ENCODE results near the gene GDF9. TPM values are rescaled to one million over a fixed set of nuclear protein-coding genes. Genes with fewer than 3 reads are reported as not detected.

GDF9 gene
- total and polyA plus RNA-seq, 11 donors: 0.10 to 1.00 (median 0.42) TPM; not detected in 1

DNA sequence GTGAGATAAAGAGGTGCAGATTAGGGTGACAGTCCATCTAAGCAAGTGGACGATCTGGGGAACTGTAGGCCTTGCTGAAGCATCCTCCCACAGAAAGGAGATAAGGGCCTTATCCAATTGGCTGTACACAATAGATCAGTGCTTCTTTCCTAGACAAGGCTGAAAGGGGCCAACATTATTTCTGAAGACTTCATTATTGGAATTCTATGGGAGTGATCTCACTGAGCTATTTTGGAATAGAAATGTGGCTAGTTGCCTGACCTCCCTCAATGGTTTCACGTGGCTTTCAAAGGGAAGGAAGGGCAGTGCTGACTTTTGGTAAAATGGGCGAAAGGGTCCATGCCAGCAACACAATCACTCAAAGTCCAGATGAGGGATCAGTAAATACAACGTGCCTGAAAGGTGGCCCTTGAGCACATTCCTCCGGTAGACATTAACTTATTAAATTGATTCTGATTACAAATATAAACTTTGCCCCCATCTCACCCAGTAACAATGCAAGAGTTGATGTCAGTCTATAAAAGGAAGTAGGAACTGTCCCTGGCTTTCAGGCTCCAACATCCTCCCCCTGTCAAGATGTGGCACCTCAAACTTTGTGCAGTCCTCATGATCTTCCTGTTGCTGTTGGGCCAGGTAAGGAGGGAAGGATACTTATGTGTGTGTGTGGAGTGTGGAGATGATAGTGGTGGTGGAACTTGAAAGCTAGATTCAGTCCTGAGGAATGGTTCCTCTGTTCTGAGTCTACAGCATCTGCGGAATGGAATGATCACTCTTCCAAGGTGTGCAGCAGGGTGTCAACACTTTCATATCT lies 7.1 kb upstream of the GDF9 start, which contains the start of gene LEAP2:
Gene LEAP2, plus strand, starts transcription at position 550 of the 811 bp plus-strand sequence. Its CDS starts 27 bp downstream, at position 577.
- peaks cover 0 to 74% (median 59%) of the 10 kb centered on the region in 9 donors for H3K36me3 ChIP-seq
- WGBS, 4 donors: 47 to 55% (median 50%) methylated on average over 6 of the region's 6 CpGs
- peak within 1 kb of the TSS in 11 of 12 donors; percentile 1 to 87 (median 54) for H3K27ac ChIP-seq

GRCh38 chr5:132872788-132873118 lies 6.5 kb upstream of the GDF9 start:
- no peak overlapping the region for H3K4me3 ChIP-seq
- H3K4me1 ChIP-seq: peaks cover 0 to 57% (median 24%) of the 10 kb centered on the region in 12 donors
- intact Hi-C loops (cut with DNase I): no loop called here
- TF ChIP-seq POLR2A (IDR thresholded peaks at IDR 0.05): no peak
- TF ChIP-seq, protein P1, sequence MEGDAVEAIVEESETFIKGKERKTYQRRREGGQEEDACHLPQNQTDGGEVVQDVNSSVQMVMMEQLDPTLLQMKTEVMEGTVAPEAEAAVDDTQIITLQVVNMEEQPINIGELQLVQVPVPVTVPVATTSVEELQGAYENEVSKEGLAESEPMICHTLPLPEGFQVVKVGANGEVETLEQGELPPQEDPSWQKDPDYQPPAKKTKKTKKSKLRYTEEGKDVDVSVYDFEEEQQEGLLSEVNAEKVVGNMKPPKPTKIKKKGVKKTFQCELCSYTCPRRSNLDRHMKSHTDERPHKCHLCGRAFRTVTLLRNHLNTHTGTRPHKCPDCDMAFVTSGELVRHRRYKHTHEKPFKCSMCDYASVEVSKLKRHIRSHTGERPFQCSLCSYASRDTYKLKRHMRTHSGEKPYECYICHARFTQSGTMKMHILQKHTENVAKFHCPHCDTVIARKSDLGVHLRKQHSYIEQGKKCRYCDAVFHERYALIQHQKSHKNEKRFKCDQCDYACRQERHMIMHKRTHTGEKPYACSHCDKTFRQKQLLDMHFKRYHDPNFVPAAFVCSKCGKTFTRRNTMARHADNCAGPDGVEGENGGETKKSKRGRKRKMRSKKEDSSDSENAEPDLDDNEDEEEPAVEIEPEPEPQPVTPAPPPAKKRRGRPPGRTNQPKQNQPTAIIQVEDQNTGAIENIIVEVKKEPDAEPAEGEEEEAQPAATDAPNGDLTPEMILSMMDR (IDR thresholded peaks at IDR 0.05): no peak
- H3K27ac ChIP-seq: peak overlapping the region in 10 of 12 donors; percentile 1 to 87 (median 56)
- no peaks in the 10 kb centered on the region for H3K27me3 ChIP-seq
- peaks cover 0 to 74% (median 60%) of the 10 kb centered on the region in 9 donors for H3K36me3 ChIP-seq
- peak in 1 of 4 donors; percentile 2 for ATAC-seq
- H3K9me3 ChIP-seq: no peaks in the 10 kb centered on the region
- no peak for DNase-seq
- 75 to 92% (median 83%) methylated on average over 1 of the region's 1 CpG for WGBS, 4 donors

More for the DNA sequence above, 7.1 kb upstream of the GDF9 start, which contains the start of gene LEAP2:
- peaks cover 0 to 56% (median 27%) of the 10 kb centered on the region in 12 donors for H3K4me1 ChIP-seq
- no peaks in the 10 kb centered on the region for H3K27me3 ChIP-seq
- ATAC-seq: peak; percentile 26 to 73 (median 36)
- H3K4me3 ChIP-seq: no peak within 1 kb of the TSS
- H3K9me3 ChIP-seq: no peaks in the 10 kb centered on the region
- intact Hi-C loops (cut with DNase I): no loop called here
- TF ChIP-seq POLR2A (IDR thresholded peaks at IDR 0.05): no peak
- TF ChIP-seq, protein P1 (IDR thresholded peaks at IDR 0.05): no peak
- peak in 1 of 5 donors; percentile 13 for DNase-seq

- ATAC-seq (peak; percentile 8 to 68 (median 36)), DNase-seq (no peak)
- WGBS, 4 donors: 73 to 80% (median 78%) methylated on average over 5 of the region's 5 CpGs
- Histone ChIP-seq H3K36me3 (peaks cover 0 to 69% (median 54%) of the 10 kb centered on the region in 9 donors), H3K9me3 (no peaks in the 10 kb centered on the region), H3K27me3 (no peaks in the 10 kb centered on the region), H3K4me1 (peaks cover 0 to 56% (median 26%) of the 10 kb centered on the region in 12 donors), H3K4me3 (no peak overlapping the region), H3K27ac (peak overlapping the region in 8 of 12 donors; percentile 4 to 87 (median 62))
- intact Hi-C loops (cut with DNase I): no loop called here
- no peak for TF ChIP-seq POLR2A (IDR thresholded peaks at IDR 0.05)
- TF ChIP-seq, protein P1 (IDR thresholded peaks at IDR 0.05): no peak
Observed at GRCh38 chr5:132871459-132872284, 5.4 kb upstream of the GDF9 start.

Data from heart left ventricle (tissue), 16 donors.